GM12873 (cell line): Measurements from ENCODE around the gene DIRAS1.

Source experiments
- CTCF ChIP-seq: IDR thresholded peaks from 2 replicates; pipeline ENCODE4 v1.5.1; 2012; ENCODE audit warnings: low read depth, mild to moderate bottlenecking, moderate library complexity, low read length, control low read depth; ENCODE audit not compliant: insufficient read depth; ENCODE audit errors: missing control alignments

The DIRAS1 gene

GRCh38 chr19:2720777-2721569 lies at the start of gene DIRAS1:
Gene DIRAS1, minus strand, starts transcription at chr19:2721372. Its CDS starts 3,566 bp downstream, at chr19:2717806.
- no peak for TF ChIP-seq CTCF

- no peak for TF ChIP-seq CTCF
Observed at GRCh38 chr19:2770055-2771013, 49.2 kb upstream of the DIRAS1 start.

GRCh38 chr19:2769218-2769617 lies 48.0 kb upstream of the DIRAS1 start:
- TF ChIP-seq CTCF = no peak

- TF ChIP-seq CTCF = no peak
Observed at GRCh38 chr19:2768365-2769132, 47.4 kb upstream of the DIRAS1 start.

- no peak for TF ChIP-seq CTCF
Observed at GRCh38 chr19:2767688-2768087, 46.5 kb upstream of the DIRAS1 start.

- no peak for TF ChIP-seq CTCF
Observed at GRCh38 chr19:2766594-2767372, 45.6 kb upstream of the DIRAS1 start.
